Esophagus squamous epithelium (tissue), 4 donors: ENCODE results near the gene SF1.

ENCODE experiments used
- CTCF ChIP-seq, 6 experiments: fragments of 450-650 bp in 4 of 6; fragments of 200-600 bp in 2 of 6; sonication (generic) in 2 of 6; IDR thresholded peaks; one replicate each; pipeline ENCODE4 v1.5.1; 2016 to 2019; ENCODE audit warnings: antibody characterized with exemption in 6 of 6, mild to moderate bottlenecking in 4 of 6, moderate library complexity in 4 of 6
- POLR2A ChIP-seq, 4 donors: fragments of 450-650 bp; IDR thresholded peaks; one replicate each; pipeline ENCODE4 v1.6.1; 2017; ENCODE audit warnings: antibody characterized with exemption in 4 of 4, mild to moderate bottlenecking in 4 of 4, moderate library complexity in 3 of 4

DNA sequence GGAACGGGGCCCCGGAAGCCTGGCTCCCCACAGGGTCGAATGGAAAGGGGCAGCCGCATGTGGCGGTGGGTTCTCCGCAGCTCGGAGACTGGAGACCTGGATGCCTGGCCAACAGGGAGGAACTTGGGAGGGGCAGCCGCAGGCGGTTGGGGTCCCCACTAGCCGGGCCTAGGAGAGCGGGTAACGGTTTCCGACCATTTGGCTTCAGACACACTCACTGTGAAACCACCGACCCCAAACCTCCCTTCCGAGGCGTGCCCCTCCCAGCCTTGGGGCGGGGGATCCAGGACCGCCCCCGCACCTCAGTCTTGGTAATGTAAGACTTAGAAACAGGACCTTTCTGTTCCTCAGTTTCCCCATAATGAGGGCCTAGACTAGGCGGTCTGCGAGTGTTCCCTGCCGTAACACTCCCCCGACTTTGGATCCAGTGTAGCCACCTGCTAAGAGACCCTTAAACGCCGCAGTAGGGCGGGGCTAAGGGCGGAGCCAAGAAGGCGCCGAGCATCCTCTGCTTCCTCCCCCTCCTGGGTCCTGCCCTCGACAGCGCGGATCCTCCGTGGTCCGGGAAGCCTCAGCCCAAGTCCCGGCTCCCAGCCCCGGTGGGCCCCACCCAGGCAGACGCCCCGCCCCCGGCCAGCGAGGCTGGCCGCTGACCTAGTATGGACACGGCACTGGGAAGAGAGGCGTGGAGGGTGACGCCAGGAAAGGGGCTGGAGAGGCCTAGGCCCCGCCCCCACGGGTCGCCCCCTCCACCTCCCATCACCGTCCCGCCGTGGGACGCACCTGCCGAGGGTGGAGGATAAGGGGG, 32.6 kb downstream of the SF1 start:
- no peak for TF ChIP-seq CTCF (IDR thresholded peaks at IDR 0.05)
- TF ChIP-seq POLR2A (IDR thresholded peaks at IDR 0.05) = peak in 2 of 4 donors; percentile 60 to 68
